Measurements from ENCODE around the gene KPNA3.

The KPNA3 gene

GRCh38 chr13:49683489-49683888 lies 109.0 kb downstream of the KPNA3 start:
- no peak for DNase-seq (ENCODE audit: low read depth)
- TF ChIP-seq CTCF (conservative IDR thresholded peaks at IDR 0.05; ENCODE audit: control insufficient read depth, insufficient read depth, low read depth, low read length) = no peak
- H3K4me3 ChIP-seq (ENCODE audit: control insufficient read depth, low read depth, low read length) = no peak overlapping the region

- no peak overlapping the region for H3K4me3 ChIP-seq (ENCODE audit: control insufficient read depth, low read depth, low read length)
- TF ChIP-seq CTCF (conservative IDR thresholded peaks at IDR 0.05; ENCODE audit: control insufficient read depth, insufficient read depth, low read depth, low read length) = no peak
- peak; percentile 46 for DNase-seq (ENCODE audit: low read depth)
Measured at GRCh38 chr13:49681842-49682435, 110.5 kb downstream of the KPNA3 start.

- no peak for DNase-seq (ENCODE audit: low read depth)
- peak; percentile 16 for TF ChIP-seq CTCF (conservative IDR thresholded peaks at IDR 0.05; ENCODE audit: control insufficient read depth, insufficient read depth, low read depth, low read length)
- no peak overlapping the region for H3K4me3 ChIP-seq (ENCODE audit: control insufficient read depth, low read depth, low read length)
Measured at GRCh38 chr13:49679246-49679645, 113.2 kb downstream of the KPNA3 start.

- no peak overlapping the region for H3K4me3 ChIP-seq (ENCODE audit: control insufficient read depth, low read depth, low read length)
- no peak for DNase-seq (ENCODE audit: low read depth)
- no peak for TF ChIP-seq CTCF (conservative IDR thresholded peaks at IDR 0.05; ENCODE audit: control insufficient read depth, insufficient read depth, low read depth, low read length)
Measured at GRCh38 chr13:49678191-49678914, 114.1 kb downstream of the KPNA3 start.

- no peak for DNase-seq (ENCODE audit: low read depth)
- no peak for TF ChIP-seq CTCF (conservative IDR thresholded peaks at IDR 0.05; ENCODE audit: control insufficient read depth, insufficient read depth, low read depth, low read length)
Measured at GRCh38 chr13:49676581-49677298, 115.7 kb downstream of the KPNA3 start.

GRCh38 chr13:49670828-49671227 lies 121.7 kb downstream of the KPNA3 start:
- DNase-seq (ENCODE audit: low read depth) = no peak
- no peak overlapping the region for H3K4me3 ChIP-seq (ENCODE audit: control insufficient read depth, low read depth, low read length)
- TF ChIP-seq CTCF (conservative IDR thresholded peaks at IDR 0.05; ENCODE audit: control insufficient read depth, insufficient read depth, low read depth, low read length) = no peak

More at GRCh38 chr13:49676581-49677298, 115.7 kb downstream of the KPNA3 start:
- H3K4me3 ChIP-seq (ENCODE audit: control insufficient read depth, low read depth, low read length) = no peak overlapping the region
